GM23248 (cell line): ENCODE data around the gene DMRTC2. TPM values are rescaled to one million over a fixed set of nuclear protein-coding genes. Genes with fewer than 3 reads are reported as not detected.

Experiments used
- DNase-seq: peaks from one replicate; pipeline ENCODE4 v3.0.0-alpha.2; 2015
- H2AFZ ChIP-seq: fragments of 200-600 bp; sonication (generic); 2 replicates; pipeline ENCODE4 v1.6.1; 2016; ENCODE audit warnings: antibody characterized with exemption
- H3F3A ChIP-seq: fragments of 200-600 bp; sonication (generic); 2 replicates; pipeline ENCODE4 v1.6.1; 2016; ENCODE audit warnings: mild to moderate bottlenecking, antibody characterized with exemption, mixed run types; ENCODE audit not compliant: insufficient read depth
- H3K27ac ChIP-seq: fragments of 200-600 bp; sonication (generic); 2 replicates; pipeline ENCODE4 v1.5.1; 2016; ENCODE audit warnings: mild to moderate bottlenecking
- H3K27me3 ChIP-seq: fragments of 200-600 bp; sonication (generic); replicated peaks from 2 replicates; pipeline ENCODE4 v1.6.1; 2016; ENCODE audit warnings: mild to moderate bottlenecking; ENCODE audit not compliant: insufficient read depth
- H3K36me3 ChIP-seq: fragments of 200-600 bp; sonication (generic); 2 replicates; pipeline ENCODE4 v1.6.1; 2016; ENCODE audit warnings: low read depth, mild to moderate bottlenecking
- H3K4me1 ChIP-seq: fragments of 200-600 bp; sonication (generic); 2 replicates; pipeline ENCODE4 v1.6.1; 2016; ENCODE audit warnings: mild to moderate bottlenecking; ENCODE audit not compliant: insufficient read depth
- H3K4me2 ChIP-seq: fragments of 200-600 bp; sonication (generic); one replicate; pipeline ENCODE4 v1.6.1; 2016; ENCODE audit warnings: mild to moderate bottlenecking; ENCODE audit not compliant: unreplicated experiment
- H3K4me3 ChIP-seq: fragments of 200-600 bp; sonication (generic); 2 replicates; pipeline ENCODE4 v1.5.1; 2016; ENCODE audit warnings: mild to moderate bottlenecking
- H3K79me2 ChIP-seq: fragments of 200-600 bp; sonication (generic); 2 replicates; pipeline ENCODE4 v1.6.1; 2016; ENCODE audit warnings: mild to moderate bottlenecking; ENCODE audit not compliant: insufficient read depth
- H3K9ac ChIP-seq: fragments of 200-600 bp; sonication (generic); 2 replicates; pipeline ENCODE4 v1.6.1; 2016; ENCODE audit warnings: mild to moderate bottlenecking
- H3K9me2 ChIP-seq: fragments of 200-600 bp; sonication (generic); 2 replicates; pipeline ENCODE4 v1.6.1; 2016; ENCODE audit warnings: mixed run types, mild to moderate bottlenecking, moderate library complexity; ENCODE audit not compliant: insufficient read depth
- H3K9me3 ChIP-seq: fragments of 200-600 bp; sonication (generic); one replicate; pipeline ENCODE4 v1.6.1; 2017; ENCODE audit warnings: low read depth
- H4K20me1 ChIP-seq: fragments of 200-600 bp; sonication (generic); 2 replicates; pipeline ENCODE4 v1.6.0; 2016; ENCODE audit not compliant: insufficient read depth
- EZH2 ChIP-seq: fragments of 200-600 bp; sonication (generic); IDR thresholded peaks from 2 replicates; pipeline ENCODE4 v1.6.1; 2018; ENCODE audit warnings: antibody characterized with exemption, mild to moderate bottlenecking; ENCODE audit not compliant: insufficient read depth, poor library complexity, severe bottlenecking
- EZH2phosphoT487 ChIP-seq: fragments of 200-600 bp; sonication (generic); IDR thresholded peaks from 2 replicates; pipeline ENCODE4 v1.6.1; 2018; ENCODE audit warnings: antibody characterized with exemption, moderate library complexity, mild to moderate bottlenecking, low read depth; ENCODE audit not compliant: insufficient read depth
- WGBS, 2 experiments: methylation state at CpG; one replicate each; pipeline ENCODE4 v1.1.6; 2015 to 2017; ENCODE audit warnings: low lambda C conversion rate in 2 of 2, low coverage in 1 of 2; ENCODE audit errors: missing lambda C conversion rate in 2 of 2; 5-methylcytosine and 5-hydroxymethylcytosine counted together
- in situ Hi-C: fragments of 300-500 bp; cut with MboI; formaldehyde crosslinking; loops from 2 replicates; pipeline ENCODE4 v1.15.0; 2020
- polyA plus RNA-seq: library from polyadenylated mRNA; unstranded; fragments of >200 nt; fragmentation: Nextera tagmentation; extraction: Ambion mirVana; gene quantifications from 2 replicates; pipeline ENCODE4 v1.2.1, GENCODE V29; 2016
- total RNA-seq: library from RNA; depleted of rRNA; stranded (reverse); fragments of >200 nt; shearing (Covaris generic); gene quantifications from 2 replicates; pipeline ENCODE4 v1.2.3, GENCODE V29; 2014

Gene DMRTC2
- total and polyA plus RNA-seq, 2 experiments from 2014 or later: not detected

- no peak overlapping the region for H3K4me2 ChIP-seq
- peaks cover 7% of the 10 kb centered on the region; the same call in 1 of the 2 replicates for H3K79me2 ChIP-seq
- no peak overlapping the region for H3K9ac ChIP-seq
- no peak overlapping the region for H2AFZ ChIP-seq
- 82 to 85% methylated on average over 16 to 19 of the region's 19 CpGs for WGBS, 2 experiments
- DNase-seq: peak; percentile 32
- TF ChIP-seq EZH2phosphoT487 (no peak), EZH2 (no peak)
- no peaks in the 10 kb centered on the region for H3K27me3 ChIP-seq
- peaks cover 11% of the 10 kb centered on the region; the same call in 1 of the 2 replicates for H3K36me3 ChIP-seq
- in situ Hi-C loops: no loop called here
- H3K4me1 ChIP-seq: no peaks in the 10 kb centered on the region
- H3K9me2 ChIP-seq: no peaks in the 10 kb centered on the region
- no peak overlapping the region for H3K27ac ChIP-seq
- no peaks in the 10 kb centered on the region for H3F3A ChIP-seq
- no peaks in the 10 kb centered on the region for H4K20me1 ChIP-seq
- no peaks in the 10 kb centered on the region for H3K9me3 ChIP-seq
- no peak overlapping the region for H3K4me3 ChIP-seq
These were observed 51.1 kb downstream of the DMRTC2 start for GRCh38 chr19:41895745-41896580.

DNA sequence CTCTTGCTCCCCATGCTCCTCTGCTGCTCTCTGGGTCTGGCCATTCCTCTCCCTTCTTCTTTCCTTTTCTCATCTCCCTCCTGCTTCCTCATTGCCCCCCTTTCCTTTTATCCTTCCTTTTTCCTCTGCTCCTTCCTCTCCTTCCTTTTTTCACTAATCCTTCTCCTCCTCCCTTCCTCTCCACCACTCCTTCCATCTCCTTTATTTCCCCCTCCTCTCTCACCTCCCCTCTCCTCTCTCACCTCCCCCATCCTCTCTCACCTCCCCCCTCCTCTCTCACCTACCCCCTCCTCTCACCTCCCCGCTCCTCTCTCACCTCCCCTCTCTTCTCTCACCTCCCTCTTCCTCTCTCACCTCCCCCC lies 51.7 kb downstream of the DMRTC2 start:
- Histone ChIP-seq H3K79me2 (peaks cover 1% of the 10 kb centered on the region; the same call in 1 of the 2 replicates), H4K20me1 (no peaks in the 10 kb centered on the region), H3K4me3 (no peak overlapping the region), H3K36me3 (peaks cover 11% of the 10 kb centered on the region; the same call in 1 of the 2 replicates), H3K9me2 (no peaks in the 10 kb centered on the region), H3K27ac (no peak overlapping the region), H3F3A (no peaks in the 10 kb centered on the region), H3K4me1 (no peaks in the 10 kb centered on the region), H3K9me3 (no peaks in the 10 kb centered on the region), H2AFZ (no peak overlapping the region), H3K9ac (no peak overlapping the region), H3K27me3 (no peaks in the 10 kb centered on the region), H3K4me2 (no peak overlapping the region)
- WGBS, 2 experiments: 83 to 94% methylated on average over 1 of the region's 1 CpG
- DNase-seq: no peak
- no peak for TF ChIP-seq EZH2
- in situ Hi-C loops: no loop called here

DNA sequence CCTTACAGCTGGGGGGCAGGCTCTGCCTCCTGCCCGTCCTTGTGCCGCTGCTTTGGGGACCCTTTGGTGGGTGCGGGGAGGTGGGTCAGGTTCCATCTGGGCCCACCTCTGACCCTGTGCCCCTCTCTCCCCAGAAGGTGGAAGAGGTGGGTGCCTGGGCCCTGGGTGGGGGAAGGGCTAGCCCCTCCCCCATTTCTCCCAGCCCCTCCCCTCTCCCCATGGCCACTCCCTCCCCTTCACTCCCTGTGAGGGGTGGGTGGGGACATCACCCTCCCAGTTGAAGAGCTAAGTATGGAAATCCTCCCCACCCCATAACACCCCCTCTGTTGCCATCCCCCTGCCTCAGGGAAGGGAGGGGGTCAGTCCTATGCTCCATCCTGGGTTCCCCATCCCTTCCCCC lies 52.3 kb downstream of the DMRTC2 start:
- no peak for TF ChIP-seq EZH2phosphoT487
- TF ChIP-seq EZH2: no peak
- Histone ChIP-seq H3K4me1 (no peaks in the 10 kb centered on the region), H3K9ac (no peak overlapping the region), H3K36me3 (peaks cover 11% of the 10 kb centered on the region; the same call in 1 of the 2 replicates), H3K4me2 (no peak overlapping the region), H3K4me3 (no peak overlapping the region), H3K79me2 (no peaks in the 10 kb centered on the region), H3K9me2 (no peaks in the 10 kb centered on the region), H3F3A (no peaks in the 10 kb centered on the region), H3K27ac (no peak overlapping the region), H2AFZ (no peak overlapping the region), H3K27me3 (no peaks in the 10 kb centered on the region), H3K9me3 (no peaks in the 10 kb centered on the region), H4K20me1 (no peaks in the 10 kb centered on the region)
- 66% methylated on average over 3 of the region's 3 CpGs; no CpG with 5 or more reads in 1 of the 2 experiments for WGBS, 2 experiments
- DNase-seq: no peak
- in situ Hi-C loops: no loop called here

- 82 to 92% methylated on average over 14 to 24 of the region's 24 CpGs for WGBS, 2 experiments
- peaks cover 13% of the 10 kb centered on the region; the same call in 1 of the 2 replicates for H3K36me3 ChIP-seq
These were observed 53.0 kb downstream of the DMRTC2 start for GRCh38 chr19:41897820-41898219.

More at GRCh38 chr19:41897820-41898219, 53.0 kb downstream of the DMRTC2 start:
- Histone ChIP-seq H3K4me1 (no peaks in the 10 kb centered on the region), H3K4me3 (no peak overlapping the region), H2AFZ (no peak overlapping the region), H3K4me2 (no peak overlapping the region), H3K27ac (no peak overlapping the region), H3K79me2 (no peaks in the 10 kb centered on the region), H3K27me3 (no peaks in the 10 kb centered on the region), H3K9me3 (no peaks in the 10 kb centered on the region), H3K9ac (no peak overlapping the region), H3F3A (no peaks in the 10 kb centered on the region), H4K20me1 (no peaks in the 10 kb centered on the region), H3K9me2 (no peaks in the 10 kb centered on the region)
- TF ChIP-seq EZH2: no peak
- TF ChIP-seq EZH2phosphoT487: no peak
- no peak for DNase-seq
- in situ Hi-C loops: no loop called here
